CD4-positive, alpha-beta memory T cell (primary cell): Measurements from ENCODE around the gene UNC80. TPM values are rescaled to one million over a fixed set of nuclear protein-coding genes. Genes with fewer than 3 reads are reported as not detected.

Experiments
- CTCF ChIA-PET: fragments of 350-600 bp; sonication (Branson Sonifier 250); formaldehyde crosslinking; loops from one replicate; lab custom pipeline; 2021; ENCODE audit warnings: inconsistent platforms; ENCODE audit not compliant: partially characterized antibody; lab: Charles Lee
- POLR2A ChIA-PET: fragments of 350-600 bp; sonication (Branson Sonifier 250); formaldehyde crosslinking; loops from one replicate; lab custom pipeline; 2021; ENCODE audit not compliant: partially characterized antibody; lab: Charles Lee
- DNase-seq, 5 donors: peaks; one replicate each; pipeline versions ENCODE4 v3.0.0 to v3.0.0-alpha.2; 2020 to 2022; ENCODE audit warnings: mixed read lengths in 1 of 5
- H3K27ac ChIP-seq: one replicate; pipeline ENCODE4 v1.7.0; 2013; ENCODE audit warnings: low read depth, low read length
- H3K27me3 ChIP-seq: 2 replicates; pipeline ENCODE4 v1.7.0; 2013; ENCODE audit warnings: mild to moderate bottlenecking, low read length, moderate library complexity; ENCODE audit not compliant: insufficient read depth
- H3K36me3 ChIP-seq: 2 replicates; pipeline ENCODE4 v1.7.0; 2013; ENCODE audit warnings: mild to moderate bottlenecking, low read length, moderate library complexity; ENCODE audit not compliant: insufficient read depth
- H3K4me1 ChIP-seq: 2 replicates; pipeline ENCODE4 v1.7.0; 2013; ENCODE audit warnings: mild to moderate bottlenecking, low read length, moderate library complexity; ENCODE audit not compliant: insufficient read depth
- H3K4me3 ChIP-seq, 2 donors: one replicate each; pipeline ENCODE4 v1.7.0; 2013; ENCODE audit warnings: low read length in 2 of 2, mild to moderate bottlenecking in 1 of 2
- H3K9me3 ChIP-seq, 2 donors: one replicate each; pipeline ENCODE4 v1.7.0; 2013; ENCODE audit warnings: low read length in 2 of 2, control low read depth in 1 of 2; ENCODE audit not compliant: control insufficient read depth in 1 of 2
- H3K27ac Mint-ChIP-seq, 7 donors: one replicate each; pipeline ENCODE4 v1.8.0; 2020 to 2021; ENCODE audit warnings: mixed read lengths in 7 of 7, mild to moderate bottlenecking in 6 of 7, inconsistent platforms in 3 of 7, moderate library complexity in 3 of 7
- H3K27me3 Mint-ChIP-seq, 2 donors: one replicate each; pipeline ENCODE4 v1.8.0; 2020 to 2021; ENCODE audit warnings: mixed read lengths in 2 of 2
- H3K36me3 Mint-ChIP-seq, 2 donors: one replicate each; pipeline ENCODE4 v1.8.0; 2020 to 2021; ENCODE audit warnings: mixed read lengths in 2 of 2, inconsistent platforms in 1 of 2, mild to moderate bottlenecking in 1 of 2
- H3K4me1 Mint-ChIP-seq, 4 donors: one replicate each; pipeline ENCODE4 v1.8.0; 2020 to 2021; ENCODE audit warnings: mixed read lengths in 4 of 4, mild to moderate bottlenecking in 1 of 4
- H3K4me3 Mint-ChIP-seq, 8 donors: one replicate each; pipeline ENCODE4 v1.8.0; 2020 to 2021; ENCODE audit warnings: mixed read lengths in 8 of 8, mild to moderate bottlenecking in 7 of 8, moderate library complexity in 6 of 8, inconsistent platforms in 3 of 8
- H3K9me3 Mint-ChIP-seq, 8 donors: one replicate each; pipeline ENCODE4 v1.8.0; 2020 to 2021; ENCODE audit warnings: mixed read lengths in 8 of 8, mild to moderate bottlenecking in 5 of 8, inconsistent platforms in 3 of 8, moderate library complexity in 1 of 8
- intact Hi-C: fragments of 100-400 bp; cut with micrococcal nuclease; formaldehyde crosslinking; loops from one replicate; pipeline ENCODE4 v1.15.1; 2023
- polyA plus RNA-seq, 2 donors: library from polyadenylated mRNA; unstranded; fragments of 300-500 nt; fragmentation: Illumina TruSeq; gene quantifications; one replicate each; pipeline ENCODE4 v1.2.3, GENCODE V29; 2021
- total RNA-seq, 2 experiments: library from RNA; stranded (reverse); gene quantifications; one replicate each; pipeline ENCODE4 v1.2.3, GENCODE V29; 2021

UNC80 gene
- total RNA-seq: not detected
- polyA plus RNA-seq: not detected

DNA sequence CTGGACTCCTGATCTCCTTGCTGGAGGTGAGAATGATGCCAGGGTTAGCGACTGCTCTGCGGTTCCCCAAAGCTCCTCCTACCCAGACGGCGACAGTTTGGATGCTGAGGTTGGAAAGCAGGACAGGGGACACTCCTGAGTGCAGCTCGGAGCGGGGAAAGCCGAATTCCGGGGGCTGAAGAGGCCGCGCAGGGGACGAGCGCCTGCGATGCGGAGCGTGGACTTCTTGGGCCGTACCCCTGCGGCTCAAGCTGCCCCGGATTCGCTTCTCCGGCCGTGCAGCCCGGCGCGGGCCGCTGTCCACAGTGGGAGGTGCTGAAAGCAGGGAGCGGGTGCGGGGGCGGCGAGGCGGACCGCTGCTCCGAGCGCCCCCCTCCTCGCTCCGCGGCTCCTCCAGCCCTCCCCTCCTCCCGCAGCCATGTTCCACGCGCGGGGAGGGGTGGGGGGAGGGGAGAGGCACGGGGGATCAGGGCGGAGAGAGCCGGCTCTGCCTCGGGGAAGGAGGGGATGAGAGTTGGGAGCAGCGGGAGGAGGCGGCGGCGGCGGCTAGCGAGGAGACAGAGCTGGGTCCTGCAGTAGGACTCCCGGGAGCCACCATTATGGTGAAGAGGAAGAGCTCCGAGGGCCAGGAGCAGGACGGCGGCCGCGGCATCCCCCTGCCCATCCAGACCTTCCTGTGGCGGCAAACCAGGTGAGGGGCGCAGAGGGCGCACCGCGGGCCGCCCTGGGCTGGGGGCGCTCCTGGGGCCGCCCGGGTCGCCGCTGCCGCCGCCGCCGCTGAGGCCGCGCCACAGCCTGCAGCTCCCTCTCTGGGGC is at the start of gene UNC80:
Gene UNC80 (plus strand): TSS at position 359 of the 816 bp plus-strand sequence. CDS start 241 bp downstream, at position 600.
- Histone ChIP-seq H3K4me3 (no peak within 1 kb of the TSS), H3K9me3 (no peaks in the 10 kb centered on the region), H3K27ac (no peak within 1 kb of the TSS), H3K36me3 (no peaks in the 10 kb centered on the region), H3K27me3 (no peaks in the 10 kb centered on the region), H3K4me1 (no peaks in the 10 kb centered on the region)
- peaks cover 21% of the 10 kb centered on the region in 2 donors for H3K27me3 Mint-ChIP-seq
- DNase-seq: peak in 2 of 5 donors; percentile 7 to 10
- intact Hi-C loops: no loop called here
- POLR2A ChIA-PET: no interaction called here
- no peak within 1 kb of the TSS for H3K27ac Mint-ChIP-seq
- H3K9me3 Mint-ChIP-seq: peaks cover 0 to 5% (median under 1%) of the 10 kb centered on the region in 8 donors
- peak within 1 kb of the TSS in 6 of 8 donors; percentile 5 to 62 (median 16) for H3K4me3 Mint-ChIP-seq
- H3K36me3 Mint-ChIP-seq: no peaks in the 10 kb centered on the region
- CTCF ChIA-PET: no interaction called here
- H3K4me1 Mint-ChIP-seq: peaks cover 0 to 4% (median 4%) of the 10 kb centered on the region in 4 donors

GRCh38 chr2:209726311-209726710 is 45.3 kb upstream of the UNC80 start:
- ChIA-PET CTCF (no interaction called here), POLR2A (no interaction called here)
- DNase-seq: no peak
- Mint-ChIP-seq H3K36me3 (no peaks in the 10 kb centered on the region), H3K27me3 (no peaks in the 10 kb centered on the region), H3K27ac (no peak overlapping the region), H3K9me3 (peaks cover 0 to 3% (median 0%) of the 10 kb centered on the region in 8 donors), H3K4me3 (no peak overlapping the region), H3K4me1 (no peaks in the 10 kb centered on the region)
- Histone ChIP-seq H3K9me3 (no peaks in the 10 kb centered on the region), H3K4me3 (no peak overlapping the region), H3K27ac (no peak overlapping the region), H3K27me3 (no peaks in the 10 kb centered on the region), H3K4me1 (no peaks in the 10 kb centered on the region), H3K36me3 (no peaks in the 10 kb centered on the region)
- intact Hi-C loops: no loop called here

GRCh38 chr2:209727077-209727476 is 44.6 kb upstream of the UNC80 start:
- intact Hi-C loops: no loop called here
- H3K27ac Mint-ChIP-seq: no peak overlapping the region
- Histone ChIP-seq H3K4me1 (no peaks in the 10 kb centered on the region), H3K36me3 (no peaks in the 10 kb centered on the region), H3K27ac (no peak overlapping the region), H3K9me3 (no peaks in the 10 kb centered on the region), H3K27me3 (no peaks in the 10 kb centered on the region), H3K4me3 (no peak overlapping the region)
- no peaks in the 10 kb centered on the region for H3K36me3 Mint-ChIP-seq
- H3K9me3 Mint-ChIP-seq: peaks cover 0 to 3% (median 0%) of the 10 kb centered on the region in 8 donors
- POLR2A ChIA-PET: no interaction called here
- no peak for DNase-seq
- no peaks in the 10 kb centered on the region for H3K27me3 Mint-ChIP-seq
- no peaks in the 10 kb centered on the region for H3K4me1 Mint-ChIP-seq
- CTCF ChIA-PET: no interaction called here
- H3K4me3 Mint-ChIP-seq: no peak overlapping the region

- H3K27me3 Mint-ChIP-seq: no peaks in the 10 kb centered on the region
- intact Hi-C loops: no loop called here
Measured at GRCh38 chr2:209734805-209735204, 36.8 kb upstream of the UNC80 start.

GRCh38 chr2:209741953-209742352 is 29.7 kb upstream of the UNC80 start:
- peaks cover 0 to 5% (median 1%) of the 10 kb centered on the region in 8 donors for H3K9me3 Mint-ChIP-seq
- no peaks in the 10 kb centered on the region for H3K36me3 Mint-ChIP-seq
- no peaks in the 10 kb centered on the region for H3K4me1 Mint-ChIP-seq
- no peak overlapping the region for H3K27ac ChIP-seq
- H3K9me3 ChIP-seq: no peaks in the 10 kb centered on the region
- no peak for DNase-seq
- H3K27me3 ChIP-seq: no peaks in the 10 kb centered on the region
- POLR2A ChIA-PET: no interaction called here
- no peak overlapping the region for H3K4me3 Mint-ChIP-seq
- H3K27ac Mint-ChIP-seq: no peak overlapping the region
- intact Hi-C loops: no loop called here
- H3K4me1 ChIP-seq: no peaks in the 10 kb centered on the region
- H3K36me3 ChIP-seq: no peaks in the 10 kb centered on the region
- no peak overlapping the region for H3K4me3 ChIP-seq
- no peaks in the 10 kb centered on the region for H3K27me3 Mint-ChIP-seq
- CTCF ChIA-PET: no interaction called here

More at GRCh38 chr2:209734805-209735204, 36.8 kb upstream of the UNC80 start:
- H3K27me3 ChIP-seq: no peaks in the 10 kb centered on the region
- H3K36me3 Mint-ChIP-seq: no peaks in the 10 kb centered on the region
- H3K27ac ChIP-seq: no peak overlapping the region
- H3K4me1 Mint-ChIP-seq: no peaks in the 10 kb centered on the region
- no peak overlapping the region for H3K27ac Mint-ChIP-seq
- H3K9me3 ChIP-seq: no peaks in the 10 kb centered on the region
- POLR2A ChIA-PET: no interaction called here
- peaks cover 0 to 4% (median under 1%) of the 10 kb centered on the region in 8 donors for H3K9me3 Mint-ChIP-seq
- CTCF ChIA-PET: no interaction called here
- H3K4me3 Mint-ChIP-seq: no peak overlapping the region
- H3K4me3 ChIP-seq: no peak overlapping the region
- no peaks in the 10 kb centered on the region for H3K36me3 ChIP-seq
- H3K4me1 ChIP-seq: no peaks in the 10 kb centered on the region
- no peak for DNase-seq

DNA sequence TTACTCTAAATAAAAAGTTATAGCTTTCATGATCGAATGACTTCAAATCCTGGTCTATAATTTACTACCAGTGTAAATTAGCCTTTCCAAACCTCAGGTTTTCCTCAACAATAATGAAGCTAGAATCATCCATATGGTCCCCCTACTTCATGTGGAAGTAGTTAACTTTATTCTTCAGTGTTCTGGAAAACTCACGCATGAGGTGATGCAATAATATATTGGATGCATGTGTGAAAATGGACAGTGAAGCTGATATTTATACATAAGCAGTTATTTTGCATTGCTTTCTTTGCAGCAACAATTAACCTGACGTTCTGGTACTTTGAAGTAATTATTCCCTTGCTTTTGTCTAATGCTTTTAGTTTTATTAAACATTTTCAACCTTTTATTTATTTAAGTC is 18.6 kb upstream of the UNC80 start:
- Mint-ChIP-seq H3K27ac (no peak overlapping the region), H3K36me3 (no peaks in the 10 kb centered on the region), H3K9me3 (peaks cover 0 to 6% (median 2%) of the 10 kb centered on the region in 8 donors), H3K4me3 (no peak overlapping the region), H3K27me3 (peaks cover 0 to 1% of the 10 kb centered on the region in 2 donors), H3K4me1 (no peaks in the 10 kb centered on the region)
- H3K27ac ChIP-seq: no peak overlapping the region
- no peaks in the 10 kb centered on the region for H3K4me1 ChIP-seq
- no peaks in the 10 kb centered on the region for H3K36me3 ChIP-seq
- intact Hi-C loops: no loop called here
- H3K4me3 ChIP-seq: no peak overlapping the region
- H3K9me3 ChIP-seq: no peaks in the 10 kb centered on the region
- DNase-seq: no peak
- ChIA-PET POLR2A (no interaction called here), CTCF (interaction anchor here (1.1 kb wide), 1 partner anchor 10 kb away, joined by 3 read pairs; no protein-coding TSS in a partner anchor)
- no peaks in the 10 kb centered on the region for H3K27me3 ChIP-seq

DNA sequence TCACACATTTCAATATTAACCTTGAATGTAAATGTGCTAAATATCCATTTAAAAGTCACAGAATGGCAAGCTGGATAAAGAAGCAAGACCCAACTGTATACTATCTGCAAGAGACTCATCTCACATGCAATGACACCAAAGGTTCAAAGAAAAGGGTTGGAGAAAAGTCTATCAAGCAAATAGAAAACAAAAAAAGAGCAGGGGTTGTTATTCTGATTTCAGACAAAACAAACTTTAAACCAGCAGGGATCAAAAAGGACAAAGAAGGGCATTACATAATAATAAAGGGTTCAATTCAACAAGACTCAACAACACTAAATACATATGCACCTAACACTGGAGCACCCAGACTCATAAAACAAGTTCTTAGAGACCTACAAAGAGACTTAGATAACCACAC is 14.5 kb upstream of the UNC80 start:
- no peak overlapping the region for H3K27ac ChIP-seq
- Mint-ChIP-seq H3K9me3 (peaks cover 0 to 9% (median 2%) of the 10 kb centered on the region in 8 donors), H3K4me3 (no peak overlapping the region), H3K27me3 (peaks cover 0 to 1% of the 10 kb centered on the region in 2 donors), H3K27ac (no peak overlapping the region), H3K36me3 (no peaks in the 10 kb centered on the region), H3K4me1 (no peaks in the 10 kb centered on the region)
- ChIA-PET CTCF (no interaction called here), POLR2A (no interaction called here)
- no peak overlapping the region for H3K4me3 ChIP-seq
- no peaks in the 10 kb centered on the region for H3K27me3 ChIP-seq
- no peaks in the 10 kb centered on the region for H3K9me3 ChIP-seq
- DNase-seq: no peak
- H3K4me1 ChIP-seq: no peaks in the 10 kb centered on the region
- intact Hi-C loops: no loop called here
- no peaks in the 10 kb centered on the region for H3K36me3 ChIP-seq
